HCT116 (cell line): ENCODE measurements around the gene CST6. TPM values are rescaled to one million over a fixed set of nuclear protein-coding genes. Genes with fewer than 3 reads are reported as not detected.
A peak's percentile ranks its signal among the peaks of the same experiment; 100 is the strongest.

Source experiments
- ATAC-seq: fragments of 200-7000 bp; cut with Tn5 transposase; 2 replicates; pipeline ENCODE4 v1.9.1; 2020; ENCODE audit warnings: mild to moderate bottlenecking, moderate library complexity
- BruUV-seq: library from RNA; stranded (reverse); fragments of 400-500 nt; replicated peaks from 2 replicates; lab custom pipeline; 2021; lab: Mats Ljungman, UMichigan
- CTCF ChIA-PET: fragments of 300-600 bp; sonication (Branson Sonifier 250); formaldehyde crosslinking; loops from one replicate; lab custom pipeline; 2021; ENCODE audit warnings: antibody characterized with exemption; lab: Charles Lee
- POLR2A ChIA-PET: fragments of 300-600, 350-600 bp; sonication (Branson Sonifier 250); formaldehyde crosslinking; loops from one replicate; lab custom pipeline; 2021; ENCODE audit warnings: antibody characterized with exemption; lab: Charles Lee
- RAD21 ChIA-PET, 2 experiments: fragments of 300-600 bp; sonication (Branson Sonifier 250); formaldehyde crosslinking; loops; one replicate each; lab custom pipeline; 2023; ENCODE audit warnings: low total read pairs in 2 of 2; ENCODE audit not compliant: uncharacterized antibody in 2 of 2, unreplicated experiment in 2 of 2, low non-redundant PET in 1 of 2; lab: Charles Lee
- DNase-seq: peaks from one replicate; pipeline ENCODE4 v3.0.0-alpha.2; 2010; ENCODE audit warnings: low read depth, low spot score
- H2AFZ ChIP-seq: fragments of 200-600 bp; shearing (Covaris generic), sonication (generic); 2 replicates; pipeline ENCODE4 v1.6.1; 2017; ENCODE audit warnings: low read depth, mixed run types, mixed read lengths, antibody characterized with exemption, low read length; ENCODE audit not compliant: poor library complexity, severe bottlenecking
- H3K27ac ChIP-seq: 2 replicates; pipeline ENCODE4 v1.5.1; 2012; ENCODE audit warnings: low read depth, low read length
- H3K27me3 ChIP-seq: fragments of 200-600 bp; sonication (generic); 2 replicates; pipeline ENCODE4 v1.6.1; 2016; ENCODE audit warnings: mixed run types, low read length, mixed read lengths; ENCODE audit not compliant: insufficient read depth
- H3K36me3 ChIP-seq, 2 experiments: fragments of 200-500 bp in 1 of 2; fragments of 200-600 bp in 1 of 2; sonication (Bioruptor generic) in 1 of 2; sonication (generic) in 1 of 2; 2 replicates each; pipeline versions ENCODE4 v1.5.1 to v1.6.1; 2014 to 2016; ENCODE audit warnings: low read length in 2 of 2, inconsistent platforms in 1 of 2, mixed read lengths in 1 of 2, mixed run types in 1 of 2; ENCODE audit not compliant: insufficient read depth in 2 of 2, control insufficient read depth in 1 of 2
- H3K4me1 ChIP-seq, 2 experiments: fragments of 200-600 bp in 1 of 2; sonication (generic) in 1 of 2; 2 replicates each; pipeline versions ENCODE4 v1.5.1 to v1.6.1; 2012 to 2017; ENCODE audit warnings: low read length in 2 of 2, inconsistent platforms in 1 of 2, mild to moderate bottlenecking in 1 of 2, mixed read lengths in 1 of 2, mixed run types in 1 of 2, moderate library complexity in 1 of 2; ENCODE audit not compliant: insufficient read depth in 2 of 2, control insufficient read depth in 1 of 2
- H3K4me2 ChIP-seq: fragments of 200-600 bp; sonication (generic); 2 replicates; pipeline ENCODE4 v1.6.1; 2017; ENCODE audit warnings: mixed run types, low read length, mixed read lengths
- H3K4me3 ChIP-seq, 2 experiments: fragments of 200-600 bp in 1 of 2; sonication (generic) in 1 of 2; replicated peaks in 1 of 2; 2 replicates each; pipeline ENCODE4 v1.5.1; 2011 to 2016; ENCODE audit warnings: low read length in 2 of 2, control low read depth in 1 of 2, low read depth in 1 of 2, mild to moderate bottlenecking in 1 of 2, mixed read lengths in 1 of 2, mixed run types in 1 of 2
- H3K79me2 ChIP-seq: fragments of 200-600 bp; sonication (generic); 2 replicates; pipeline ENCODE4 v1.6.1; 2017; ENCODE audit warnings: mild to moderate bottlenecking, mixed run types, low read length, moderate library complexity, mixed read lengths; ENCODE audit not compliant: insufficient read depth
- H3K9ac ChIP-seq: fragments of 200-600 bp; sonication (generic); 2 replicates; pipeline ENCODE4 v1.6.1; 2016; ENCODE audit warnings: low read length, mixed read lengths
- H3K9me2 ChIP-seq: fragments of 200-600 bp; sonication (generic), shearing (Covaris generic); 2 replicates; pipeline ENCODE4 v1.6.1; 2017; ENCODE audit warnings: mixed run types, mild to moderate bottlenecking, moderate library complexity; ENCODE audit not compliant: insufficient read depth
- H3K9me3 ChIP-seq, 2 experiments: fragments of 200-500 bp in 1 of 2; fragments of 200-600 bp in 1 of 2; sonication (Bioruptor generic) in 1 of 2; sonication (generic) in 1 of 2; 2 replicates each; pipeline ENCODE4 v1.6.1; 2014 to 2017; ENCODE audit warnings: low read length in 2 of 2, mixed read lengths in 2 of 2, inconsistent platforms in 1 of 2, low read depth in 1 of 2, mild to moderate bottlenecking in 1 of 2, mixed run types in 1 of 2, moderate library complexity in 1 of 2; ENCODE audit not compliant: control insufficient read depth in 1 of 2, insufficient read depth in 1 of 2
- H4K20me1 ChIP-seq: fragments of 200-600 bp; sonication (generic), shearing (Covaris generic); 2 replicates; pipeline ENCODE4 v1.6.1; 2017; ENCODE audit warnings: mixed run types, mild to moderate bottlenecking, moderate library complexity; ENCODE audit not compliant: insufficient read depth
- ATF3 ChIP-seq: IDR thresholded peaks from 2 replicates; pipeline ENCODE4 v1.6.1; 2012
- CBX3 ChIP-seq: IDR thresholded peaks from 2 replicates; pipeline ENCODE4 v1.6.1; 2012; ENCODE audit warnings: low read depth
- CEBPB ChIP-seq: IDR thresholded peaks from 2 replicates; pipeline ENCODE4 v1.6.1; 2012; ENCODE audit warnings: low read depth
- EGR1 ChIP-seq: IDR thresholded peaks from 2 replicates; pipeline ENCODE4 v1.6.1; 2012; ENCODE audit warnings: low read depth
- ELF1 ChIP-seq: IDR thresholded peaks from 2 replicates; pipeline ENCODE4 v1.6.1; 2012; ENCODE audit warnings: low read depth, borderline replicate concordance
- JUND ChIP-seq: IDR thresholded peaks from 2 replicates; pipeline ENCODE4 v1.6.1; 2012
- RAD21 ChIP-seq: IDR thresholded peaks from 2 replicates; pipeline ENCODE4 v1.6.1; 2012; ENCODE audit warnings: low read depth, mild to moderate bottlenecking
- REST ChIP-seq: IDR thresholded peaks from 2 replicates; pipeline ENCODE4 v1.6.1; 2012; ENCODE audit warnings: low read depth
- SRF ChIP-seq: IDR thresholded peaks from 2 replicates; pipeline ENCODE4 v1.6.1; 2012; ENCODE audit warnings: low read depth
- TCF7L2 ChIP-seq: IDR thresholded peaks from 2 replicates; pipeline ENCODE4 v1.7.0; 2011; ENCODE audit warnings: borderline replicate concordance, inconsistent platforms; ENCODE audit not compliant: insufficient read depth, insufficient read length; ENCODE audit errors: extremely low read depth
- ZFX ChIP-seq: fragments of 450-650 bp; IDR thresholded peaks from 2 replicates; pipeline ENCODE4 v1.6.1; 2017
- ZNF274 ChIP-seq: fragments of 200-500 bp; sonication (Bioruptor generic); IDR thresholded peaks from 2 replicates; pipeline ENCODE4 v1.6.1; 2014; ENCODE audit warnings: mild to moderate bottlenecking, low read depth, low read length, inconsistent platforms
- intact Hi-C: fragments of 100-400 bp; cut with micrococcal nuclease; formaldehyde crosslinking; loops from 2 replicates; pipeline ENCODE4 v1.10.0; 2022
- total RNA-seq: library from RNA; stranded (reverse); gene quantifications from one replicate; pipeline ENCODE4 v1.2.1, GENCODE V29; 2021; ENCODE audit not compliant: unreplicated experiment

The CST6 gene
- total RNA-seq, 1 experiment from 2014 or later, result 68.1 TPM

- no peaks in the 10 kb centered on the region for H3K9me2 ChIP-seq
- H3K9ac ChIP-seq, result peak overlapping the region; percentile 96
- peaks cover 23 to 34% of the 10 kb centered on the region in 2 experiments; a peak in 3 of 4 replicates for H3K36me3 ChIP-seq
- no peaks in the 10 kb centered on the region for H3K27me3 ChIP-seq
- peak overlapping the region; percentile 87 for H3K4me2 ChIP-seq
- BruUV-seq, result no TSS peak
- H3K9me3 ChIP-seq, result no peaks in the 10 kb centered on the region
- no peak for DNase-seq
- H3K4me3 ChIP-seq, result peak overlapping the region; percentile 76
- peak; percentile 14 for ATAC-seq
- H3K4me1 ChIP-seq, result peaks cover 8 to 21% of the 10 kb centered on the region in 2 experiments; a peak in 3 of 4 replicates
- H2AFZ ChIP-seq, result no peak overlapping the region
- TF ChIP-seq EGR1 (0 out of 2 replicates have a peak, but pooled peaks have one; percentile 11), ZFX (no peak)
- ChIA-PET RAD21 (interaction anchor here in 1 of 2 experiments (0.6 kb wide), 1 partner anchor 74 kb away, joined by 3 read pairs; the partner anchor contains the start of gene FIBP), POLR2A (interaction anchor here (1.3 kb wide), 1 partner anchor 9 kb away, joined by 4 read pairs; no protein-coding TSS in a partner anchor), CTCF (no interaction called here)
- peak overlapping the region; percentile 16; the same call in 1 of the 2 replicates for H3K27ac ChIP-seq
- intact Hi-C loops, result loop anchor here (1.0 kb wide), 1 partner anchor 40 kb away; the partner anchor contains the start of genes BANF1 and EIF1AD
- no peaks in the 10 kb centered on the region for H4K20me1 ChIP-seq
- peaks cover 48% of the 10 kb centered on the region for H3K79me2 ChIP-seq
Measured at GRCh38 chr11:65962141-65962564, 49.7 kb upstream of the CST6 start.

- ChIA-PET POLR2A (interaction anchor here (1.7 kb wide), 1 partner anchor 75 kb away, joined by 3 read pairs; the partner anchor contains the start of gene CCDC85B), CTCF (no interaction called here), RAD21 (no interaction called here)
- no peak overlapping the region for H3K9ac ChIP-seq
- H3K27me3 ChIP-seq, result no peaks in the 10 kb centered on the region
- no TSS peak for BruUV-seq
- H3K9me3 ChIP-seq, result no peaks in the 10 kb centered on the region
- H4K20me1 ChIP-seq, result no peaks in the 10 kb centered on the region
- TF ChIP-seq ZNF274, result no peak
- TF ChIP-seq EGR1, result no peak
- TF ChIP-seq TCF7L2, result no peak
- no peak for TF ChIP-seq RAD21
- TF ChIP-seq SRF, result no peak
- no peak for TF ChIP-seq ATF3
- TF ChIP-seq ELF1, result no peak
- TF ChIP-seq JUND, result no peak
- TF ChIP-seq CEBPB, result no peak
- TF ChIP-seq CBX3, result no peak
- no peak for TF ChIP-seq REST
- H2AFZ ChIP-seq, result no peak overlapping the region
- H3K27ac ChIP-seq, result no peak overlapping the region
- ATAC-seq, result no peak
- peaks cover 27 to 44% of the 10 kb centered on the region in 2 experiments; a peak in 3 of 4 replicates for H3K36me3 ChIP-seq
- H3K9me2 ChIP-seq, result no peaks in the 10 kb centered on the region
- intact Hi-C loops, result no loop called here
- H3K4me3 ChIP-seq, result no peak overlapping the region
- DNase-seq, result no peak
- no peak overlapping the region for H3K4me2 ChIP-seq
- peaks cover 8 to 21% of the 10 kb centered on the region in 2 experiments; a peak in 3 of 4 replicates for H3K4me1 ChIP-seq
- H3K79me2 ChIP-seq, result peaks cover 52% of the 10 kb centered on the region
Measured at GRCh38 chr11:65964906-65965305, 46.9 kb upstream of the CST6 start.
